Bronchial epithelial cell (primary cell): ENCODE measurements around the gene CLP1. TPM values are rescaled to one million over a fixed set of nuclear protein-coding genes. Genes with fewer than 3 reads are reported as not detected.
A peak's percentile ranks its signal among the peaks of the same experiment; 100 is the strongest.

Experiments used
- DNase-seq: peaks from one replicate; pipeline ENCODE4 v3.0.0-alpha.2; 2010; ENCODE audit warnings: low read depth
- FAIRE-seq: peaks from 2 replicates; lab custom pipeline; 2011; peaks lifted over from hg19 to GRCh38; lab: Jason Lieb, UNC
- H3K27me3 ChIP-seq: 2 replicates; pipeline ENCODE4 v1.5.1; 2011; ENCODE audit warnings: low read length; ENCODE audit not compliant: control insufficient read depth, insufficient read depth
- H3K36me3 ChIP-seq: 2 replicates; pipeline ENCODE4 v1.5.1; 2011; ENCODE audit warnings: low read length; ENCODE audit not compliant: control insufficient read depth, insufficient read depth
- H3K4me3 ChIP-seq: 2 replicates; pipeline ENCODE4 v1.5.1; 2011; ENCODE audit warnings: mild to moderate bottlenecking, low read depth, low read length, control low read depth
- CTCF ChIP-seq: IDR thresholded peaks from 2 replicates; pipeline ENCODE4 v1.5.1; 2011; ENCODE audit warnings: mild to moderate bottlenecking, moderate library complexity, low read length, control low read depth, inconsistent platforms; ENCODE audit not compliant: insufficient read depth, severe bottlenecking
- total RNA-seq: library from RNA; depleted of rRNA; stranded (reverse); fragments of >200 nt; gene quantifications from 2 replicates; pipeline ENCODE4 v1.2.1, GENCODE V29; 2014

Gene CLP1
- total RNA-seq, 1 donor from 2014 or later = 28.2 TPM

GRCh38 chr11:57658023-57658361, 430 bp downstream of the CLP1 start:
- no peak for DNase-seq
- no peaks in the 10 kb centered on the region for H3K27me3 ChIP-seq
- H3K4me3 ChIP-seq = peak overlapping the region; percentile 47
- H3K36me3 ChIP-seq = peaks cover 14% of the 10 kb centered on the region
- no peak for FAIRE-seq
- no peak for TF ChIP-seq CTCF

- no peak for DNase-seq
- peaks cover 14% of the 10 kb centered on the region for H3K36me3 ChIP-seq
- H3K27me3 ChIP-seq = no peaks in the 10 kb centered on the region
- no peak for FAIRE-seq
- no peak for TF ChIP-seq CTCF
- H3K4me3 ChIP-seq = no peak overlapping the region
These were observed 2.1 kb downstream of the CLP1 start for GRCh38 chr11:57659669-57660068.

GRCh38 chr11:57662893-57663292, 5.3 kb downstream of the CLP1 start:
- FAIRE-seq = no peak
- peak; percentile 19 for TF ChIP-seq CTCF

GRCh38 chr11:57663975-57664374, 6.4 kb downstream of the CLP1 start:
- no peak for TF ChIP-seq CTCF
- H3K36me3 ChIP-seq = peaks cover 14% of the 10 kb centered on the region
- H3K4me3 ChIP-seq = no peak overlapping the region
- no peak for FAIRE-seq
- no peaks in the 10 kb centered on the region for H3K27me3 ChIP-seq
- DNase-seq = no peak

More at GRCh38 chr11:57662893-57663292, 5.3 kb downstream of the CLP1 start:
- Histone ChIP-seq H3K36me3 (peaks cover 14% of the 10 kb centered on the region), H3K4me3 (no peak overlapping the region), H3K27me3 (no peaks in the 10 kb centered on the region)
- no peak for DNase-seq

GRCh38 chr11:57667117-57667735, 9.7 kb downstream of the CLP1 start:
- DNase-seq = peak; percentile 92
- Histone ChIP-seq H3K36me3 (no peaks in the 10 kb centered on the region), H3K27me3 (no peaks in the 10 kb centered on the region), H3K4me3 (peak overlapping the region; percentile 92)
- no peak for FAIRE-seq
- no peak for TF ChIP-seq CTCF
